GM12878 (cell line): Measurements from ENCODE around the gene FAM185A. TPM values are rescaled to one million over a fixed set of nuclear protein-coding genes. Genes with fewer than 3 reads are reported as not detected.
"Not testable (repeated sequence)": the region's sequence is repeated elsewhere in the genome, so short reads cannot be mapped to it uniquely, and the experiment has no call there.

Experiments used
- ATAC-seq: fragments of 200-7000 bp; cut with Tn5 transposase; 3 replicates; pipeline ENCODE4 v1.9.1; 2020; ENCODE audit warnings: mild to moderate bottlenecking, moderate library complexity
- BruUV-seq: library from RNA; stranded (reverse); fragments of 400-500 nt; replicated peaks from 2 replicates; lab custom pipeline; 2021; lab: Mats Ljungman, UMichigan
- CTCF ChIA-PET: fragments of 300-600 bp; sonication (Branson Sonifier 250); formaldehyde crosslinking; extraction: SDS; loops from one replicate; lab custom pipeline; 2021; ENCODE audit warnings: inconsistent platforms; lab: Yijun Ruan, JAX
- POLR2A ChIA-PET: fragments of 350-600 bp; formaldehyde crosslinking; extraction: SDS; loops from one replicate; lab custom pipeline; 2021; ENCODE audit warnings: inconsistent platforms; lab: Charles Lee
- RAD21 ChIA-PET: fragments of 300-600 bp; sonication (Branson Sonifier 250); formaldehyde crosslinking; loops from one replicate; lab custom pipeline; 2023; ENCODE audit warnings: antibody characterized with exemption; ENCODE audit not compliant: unreplicated experiment; lab: Charles Lee
- SMC1A ChIA-PET: fragments of 300-600 bp; sonication (Branson Sonifier 250); formaldehyde crosslinking; loops from one replicate; lab custom pipeline; 2023; ENCODE audit not compliant: unreplicated experiment, uncharacterized antibody; lab: Charles Lee
- DNase-seq: peaks from one replicate; pipeline ENCODE4 v3.0.0-alpha.2; 2011; ENCODE audit warnings: low read depth, low spot score
- FAIRE-seq: peaks from 3 replicates; lab custom pipeline; 2011; peaks lifted over from hg19 to GRCh38; lab: Jason Lieb, UNC
- H2AFZ ChIP-seq: 2 replicates; pipeline ENCODE4 v1.6.0; 2011; ENCODE audit warnings: low read depth, low read length, control low read depth; ENCODE audit not compliant: control insufficient read depth
- H3K27ac ChIP-seq: 2 replicates; pipeline ENCODE4 v1.5.1; 2011; ENCODE audit warnings: control low read depth; ENCODE audit not compliant: control insufficient read depth, insufficient read depth
- H3K27me3 ChIP-seq, 2 experiments: replicated peaks in 1 of 2; 2 replicates each; pipeline versions ENCODE4 v1.6.0 to v1.6.1; 2011; ENCODE audit warnings: low read length in 1 of 2; ENCODE audit not compliant: control insufficient read depth in 2 of 2, insufficient read depth in 2 of 2
- H3K36me3 ChIP-seq, 2 experiments: 2 replicates each; pipeline ENCODE4 v1.5.1; 2011; ENCODE audit warnings: low read length in 1 of 2; ENCODE audit not compliant: control insufficient read depth in 2 of 2, insufficient read depth in 2 of 2
- H3K4me1 ChIP-seq: 2 replicates; pipeline ENCODE4 v1.6.1; 2011; ENCODE audit warnings: mild to moderate bottlenecking, low read length, moderate library complexity, mixed read lengths; ENCODE audit not compliant: control insufficient read depth, insufficient read depth
- H3K4me2 ChIP-seq: 2 replicates; pipeline ENCODE4 v1.6.0; 2011; ENCODE audit warnings: control low read depth; ENCODE audit not compliant: control insufficient read depth, insufficient read depth
- H3K4me3 ChIP-seq: fragments of 200-600 bp; sonication (generic); 2 replicates; pipeline ENCODE4 v1.5.1; 2016
- H3K79me2 ChIP-seq: 2 replicates; pipeline ENCODE4 v1.6.0; 2011; ENCODE audit warnings: low read length; ENCODE audit not compliant: control insufficient read depth, insufficient read depth
- H3K9ac ChIP-seq: 2 replicates; pipeline ENCODE4 v1.8.0; 2011; ENCODE audit warnings: low read length, control low read depth, mixed read lengths; ENCODE audit not compliant: control insufficient read depth, insufficient read depth
- H3K9me3 ChIP-seq: replicated peaks from 3 replicates; pipeline ENCODE4 v1.5.1; 2011; ENCODE audit warnings: mild to moderate bottlenecking, low read length; ENCODE audit not compliant: control insufficient read depth, insufficient read depth
- H4K20me1 ChIP-seq: 2 replicates; pipeline ENCODE4 v1.6.0; 2011; ENCODE audit not compliant: control insufficient read depth, insufficient read depth
- WGBS: methylation state at CpG from one replicate; pipeline ENCODE4 v1.1.6; 2016; ENCODE audit warnings: low lambda C conversion rate; ENCODE audit not compliant: insufficient replicate concordance, insufficient coverage; ENCODE audit errors: missing lambda C conversion rate; 5-methylcytosine and 5-hydroxymethylcytosine counted together
- in situ Hi-C: fragments of 300-500 bp; cut with MboI; formaldehyde crosslinking; loops from 9 replicates; pipeline ENCODE4 v1.14.3; 2018; ENCODE audit warnings: mixed read lengths
- intact Hi-C: fragments of 100-400 bp; cut with micrococcal nuclease; formaldehyde crosslinking; loops from one replicate; pipeline ENCODE4 v1.14.2; 2022; ENCODE audit not compliant: unreplicated experiment
- polyA plus RNA-seq, 11 experiments: library from polyadenylated mRNA; depleted of rRNA in 4 of 11; unstranded in 6 of 11; stranded (reverse) in 5 of 11; fragments of >200 nt; fragmentation: Nextera tagmentation in 4 of 11; fragmentation: Illumina TruSeq in 1 of 11; extraction: Ambion mirVana in 4 of 11; extraction: Trizol in 1 of 11; gene quantifications; 1 replicate in 1 of 11; 2 replicates in 10 of 11; pipeline versions ENCODE4 v1.2.1 to v1.2.3, GENCODE V29; 2011 to 2016; ENCODE audit warnings: inconsistent platforms in 2 of 11, missing spikeins in 2 of 11, low read depth in 1 of 11
- total RNA-seq, 4 experiments: library from RNA; depleted of rRNA in 3 of 4; stranded (reverse); fragments of >200 nt in 3 of 4; fragmentation: Illumina TruSeq in 1 of 4; extraction: Trizol in 1 of 4; gene quantifications; 2 replicates each; pipeline versions ENCODE4 v1.2.1 to v1.2.3, GENCODE V29; 2013 to 2021

The FAM185A gene
- total and polyA plus RNA-seq, 10 of the 15 experiments (the other 5 are each of a cell fraction or from before 2014, with no cell fraction given) = 1.9 to 12.8 (median 8.6) TPM

GRCh38 chr7:102791831-102792230 is 43.0 kb downstream of the FAM185A start:
- H3K27ac ChIP-seq, H3K9me3 ChIP-seq, CTCF ChIA-PET, in situ Hi-C loops, H3K4me1 ChIP-seq, POLR2A ChIA-PET, H3K36me3 ChIP-seq, BruUV-seq, intact Hi-C loops, DNase-seq, H2AFZ ChIP-seq, RAD21 ChIA-PET, FAIRE-seq, H4K20me1 ChIP-seq, SMC1A ChIA-PET, ATAC-seq, H3K9ac ChIP-seq, H3K4me3 ChIP-seq, H3K79me2 ChIP-seq, H3K4me2 ChIP-seq, H3K27me3 ChIP-seq: not testable (repeated sequence)

- in situ Hi-C loops, H2AFZ ChIP-seq, intact Hi-C loops, POLR2A ChIA-PET, H4K20me1 ChIP-seq, H3K9me3 ChIP-seq, FAIRE-seq, SMC1A ChIA-PET, BruUV-seq, DNase-seq, RAD21 ChIA-PET, H3K27me3 ChIP-seq, CTCF ChIA-PET, H3K4me3 ChIP-seq, H3K4me2 ChIP-seq, H3K9ac ChIP-seq, H3K79me2 ChIP-seq, H3K27ac ChIP-seq, H3K36me3 ChIP-seq, ATAC-seq, H3K4me1 ChIP-seq: not testable (repeated sequence)
- WGBS = 81% methylated on average over 1 of the region's 1 CpG
Measured at GRCh38 chr7:102794567-102794966, 45.8 kb downstream of the FAM185A start.

- ATAC-seq, SMC1A ChIA-PET, H3K79me2 ChIP-seq, H2AFZ ChIP-seq, intact Hi-C loops, DNase-seq, H3K4me3 ChIP-seq, CTCF ChIA-PET, H3K36me3 ChIP-seq, BruUV-seq, H3K4me1 ChIP-seq, FAIRE-seq, H3K27ac ChIP-seq, H4K20me1 ChIP-seq, H3K9ac ChIP-seq, RAD21 ChIA-PET, H3K27me3 ChIP-seq, in situ Hi-C loops, H3K4me2 ChIP-seq, H3K9me3 ChIP-seq, POLR2A ChIA-PET: not testable (repeated sequence)
- WGBS = 100% methylated on average over 5 of the region's 6 CpGs
Measured at GRCh38 chr7:102795987-102796595, 47.3 kb downstream of the FAM185A start.
